T-helper 1 cell treated with Interleukin-12 subunit alpha and Interleukin-12 subunit beta and Interleukin-4 antibody, amounts not matched to agents 30 ng/mL and 1 ng/mL, for 36 hours (primary cell): ENCODE data around the gene CAVIN2. TPM values are rescaled to one million over a fixed set of nuclear protein-coding genes. Genes with fewer than 3 reads are reported as not detected.

ENCODE experiments used
- intact Hi-C: fragments of 100-400 bp; cut with micrococcal nuclease; formaldehyde crosslinking; loops from one replicate; pipeline ENCODE4 v1.15.1; 2024
- total RNA-seq: library from RNA; stranded (reverse); gene quantifications from 2 replicates; pipeline ENCODE4 v1.2.3, GENCODE V29; 2022

The CAVIN2 gene
- total RNA-seq, result not detected in 2 replicates

GRCh38 chr2:191846515-191847476 lies at the start of gene CAVIN2:
TSS of gene CAVIN2 (minus strand) at chr2:191847088. CDS start at chr2:191846925, 163 bp downstream.
- intact Hi-C loops, result no loop called here

GRCh38 chr2:191895743-191896142 lies 48.9 kb upstream of the CAVIN2 start:
- intact Hi-C loops, result no loop called here

- intact Hi-C loops, result no loop called here
Measured at GRCh38 chr2:191895195-191895594, 48.3 kb upstream of the CAVIN2 start.

- intact Hi-C loops, result no loop called here
Measured at GRCh38 chr2:191894681-191895147, 47.8 kb upstream of the CAVIN2 start.

GRCh38 chr2:191892391-191892790 lies 45.5 kb upstream of the CAVIN2 start:
- intact Hi-C loops, result no loop called here

- intact Hi-C loops, result no loop called here
Measured at GRCh38 chr2:191891656-191892055, 44.8 kb upstream of the CAVIN2 start.

- intact Hi-C loops, result no loop called here
Measured at GRCh38 chr2:191889931-191890330, 43.0 kb upstream of the CAVIN2 start.

- intact Hi-C loops, result no loop called here
Measured at GRCh38 chr2:191888400-191889166, 41.7 kb upstream of the CAVIN2 start.

- intact Hi-C loops, result no loop called here
Measured at GRCh38 chr2:191885650-191886049, 38.8 kb upstream of the CAVIN2 start.

- intact Hi-C loops, result no loop called here
Measured at GRCh38 chr2:191885098-191885497, 38.2 kb upstream of the CAVIN2 start.

- intact Hi-C loops, result no loop called here
Measured at GRCh38 chr2:191881982-191882816, 35.3 kb upstream of the CAVIN2 start.

GRCh38 chr2:191878548-191879279 lies 31.8 kb upstream of the CAVIN2 start:
- intact Hi-C loops, result no loop called here

GRCh38 chr2:191877875-191878274 lies 31.0 kb upstream of the CAVIN2 start:
- intact Hi-C loops, result no loop called here

- intact Hi-C loops, result no loop called here
Measured at GRCh38 chr2:191875859-191876258, 29.0 kb upstream of the CAVIN2 start.

- intact Hi-C loops, result no loop called here
Measured at GRCh38 chr2:191870744-191871143, 23.9 kb upstream of the CAVIN2 start.

- intact Hi-C loops, result no loop called here
Measured at GRCh38 chr2:191869781-191870180, 22.9 kb upstream of the CAVIN2 start.

- intact Hi-C loops, result no loop called here
Measured at GRCh38 chr2:191869178-191869577, 22.3 kb upstream of the CAVIN2 start.

GRCh38 chr2:191867507-191867847 lies 20.6 kb upstream of the CAVIN2 start:
- intact Hi-C loops, result no loop called here

- intact Hi-C loops, result no loop called here
Measured at GRCh38 chr2:191866675-191867506, 20.0 kb upstream of the CAVIN2 start.

- intact Hi-C loops, result no loop called here
Measured at GRCh38 chr2:191866195-191866594, 19.3 kb upstream of the CAVIN2 start.
